HG03064 (cell line): ENCODE measurements around the gene P2RX1.

Experiments used
- ATAC-seq: cut with Tn5 transposase; IDR thresholded peaks from one replicate; pipeline ENCODE4 v1.9.1; 2021; ENCODE audit warnings: low read depth; ENCODE audit not compliant: unreplicated experiment

The P2RX1 gene

GRCh38 chr17:3915995-3916696 lies at the start of gene P2RX1:
Gene P2RX1, minus strand, starts transcription at chr17:3916465. Its CDS starts 240 bp downstream, at chr17:3916225.
- no peak for ATAC-seq

- ATAC-seq = no peak
Observed at GRCh38 chr17:3965118-3965800, 49.0 kb upstream of the P2RX1 start.

GRCh38 chr17:3964203-3965117 lies 48.2 kb upstream of the P2RX1 start, which contains the start of gene ATP2A3:
Gene ATP2A3, minus strand, starts transcription at chr17:3964437. Its CDS starts 146 bp downstream, at chr17:3964291.
- no peak for ATAC-seq

GRCh38 chr17:3963237-3964201 lies 47.3 kb upstream of the P2RX1 start:
- ATAC-seq = no peak

- no peak for ATAC-seq
Observed at GRCh38 chr17:3962965-3963236, 46.6 kb upstream of the P2RX1 start.

- ATAC-seq = no peak
Observed at GRCh38 chr17:3962217-3962964, 46.1 kb upstream of the P2RX1 start.

- ATAC-seq = no peak
Observed at GRCh38 chr17:3961564-3962047, 45.3 kb upstream of the P2RX1 start.

GRCh38 chr17:3960764-3961163 lies 44.5 kb upstream of the P2RX1 start:
- no peak for ATAC-seq

GRCh38 chr17:3959921-3960601 lies 43.8 kb upstream of the P2RX1 start:
- ATAC-seq = no peak

- ATAC-seq = no peak
Observed at GRCh38 chr17:3959295-3959899, 43.1 kb upstream of the P2RX1 start.

- ATAC-seq = no peak
Observed at GRCh38 chr17:3957735-3958599, 41.7 kb upstream of the P2RX1 start.

- ATAC-seq = no peak
Observed at GRCh38 chr17:3956983-3957382, 40.7 kb upstream of the P2RX1 start.

GRCh38 chr17:3956327-3956957 lies 40.2 kb upstream of the P2RX1 start:
- no peak for ATAC-seq

GRCh38 chr17:3955673-3955988 lies 39.4 kb upstream of the P2RX1 start:
- no peak for ATAC-seq

- ATAC-seq = no peak
Observed at GRCh38 chr17:3954976-3955672, 38.9 kb upstream of the P2RX1 start.

- ATAC-seq = no peak
Observed at GRCh38 chr17:3954086-3954485, 37.8 kb upstream of the P2RX1 start.

- no peak for ATAC-seq
Observed at GRCh38 chr17:3953542-3953941, 37.3 kb upstream of the P2RX1 start.
